Measurements from ENCODE around the gene SULT1E1.

The SULT1E1 gene

DNA sequence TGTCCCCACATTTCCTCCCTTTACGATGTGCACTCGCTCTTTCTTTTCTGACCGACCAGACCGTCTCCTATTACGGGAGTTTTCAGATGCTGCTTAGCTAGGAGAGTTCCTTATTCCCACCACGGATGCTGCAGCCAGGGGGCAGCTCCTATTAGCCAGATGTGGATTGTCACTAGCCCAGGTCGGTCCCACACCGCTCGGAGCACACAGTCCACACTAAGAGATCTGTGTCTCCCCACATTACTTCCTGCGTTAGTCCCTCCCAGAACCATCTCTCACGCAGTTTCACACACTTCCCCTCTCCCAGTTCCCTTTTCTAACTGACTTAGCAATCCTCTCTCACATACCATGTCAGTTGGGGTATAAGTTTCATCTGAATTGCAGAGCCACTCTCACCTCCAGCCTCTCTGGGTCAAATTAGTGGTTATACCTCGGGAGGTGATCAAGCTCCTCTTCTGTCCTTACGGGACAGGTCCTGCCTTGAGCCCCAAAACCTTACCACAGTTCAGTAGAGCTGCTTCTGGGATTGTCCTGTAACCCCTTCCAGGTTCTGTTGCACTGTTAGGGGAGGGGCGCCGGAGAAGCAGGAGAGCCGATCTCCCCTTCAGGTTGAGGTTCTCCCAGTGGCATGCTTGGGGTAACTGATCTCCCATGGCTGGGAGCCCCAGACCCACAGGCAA, 28.2 kb downstream of the SULT1E1 start:
- TF ChIP-seq, protein P1, sequence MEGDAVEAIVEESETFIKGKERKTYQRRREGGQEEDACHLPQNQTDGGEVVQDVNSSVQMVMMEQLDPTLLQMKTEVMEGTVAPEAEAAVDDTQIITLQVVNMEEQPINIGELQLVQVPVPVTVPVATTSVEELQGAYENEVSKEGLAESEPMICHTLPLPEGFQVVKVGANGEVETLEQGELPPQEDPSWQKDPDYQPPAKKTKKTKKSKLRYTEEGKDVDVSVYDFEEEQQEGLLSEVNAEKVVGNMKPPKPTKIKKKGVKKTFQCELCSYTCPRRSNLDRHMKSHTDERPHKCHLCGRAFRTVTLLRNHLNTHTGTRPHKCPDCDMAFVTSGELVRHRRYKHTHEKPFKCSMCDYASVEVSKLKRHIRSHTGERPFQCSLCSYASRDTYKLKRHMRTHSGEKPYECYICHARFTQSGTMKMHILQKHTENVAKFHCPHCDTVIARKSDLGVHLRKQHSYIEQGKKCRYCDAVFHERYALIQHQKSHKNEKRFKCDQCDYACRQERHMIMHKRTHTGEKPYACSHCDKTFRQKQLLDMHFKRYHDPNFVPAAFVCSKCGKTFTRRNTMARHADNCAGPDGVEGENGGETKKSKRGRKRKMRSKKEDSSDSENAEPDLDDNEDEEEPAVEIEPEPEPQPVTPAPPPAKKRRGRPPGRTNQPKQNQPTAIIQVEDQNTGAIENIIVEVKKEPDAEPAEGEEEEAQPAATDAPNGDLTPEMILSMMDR (IDR thresholded peaks at IDR 0.05), result no peak

DNA sequence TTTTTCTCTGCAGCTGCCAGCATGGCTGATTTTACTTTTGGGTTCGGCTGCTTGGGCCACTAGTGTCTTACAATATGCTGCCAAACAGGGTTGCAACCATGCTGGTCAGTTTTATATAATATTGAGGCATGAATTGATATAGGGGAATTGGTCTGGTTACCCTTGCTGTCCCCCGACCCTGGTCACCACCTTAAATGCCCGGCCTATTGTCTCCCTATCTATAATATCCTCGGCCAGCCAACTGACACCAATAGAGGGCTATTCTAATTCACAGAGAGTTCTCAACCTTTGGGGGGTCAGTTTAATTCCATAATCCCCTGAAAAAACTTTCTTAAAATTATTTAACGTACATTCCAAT, 28.7 kb downstream of the SULT1E1 start:
- TF ChIP-seq, protein P1 (IDR thresholded peaks at IDR 0.05), result no peak

DNA sequence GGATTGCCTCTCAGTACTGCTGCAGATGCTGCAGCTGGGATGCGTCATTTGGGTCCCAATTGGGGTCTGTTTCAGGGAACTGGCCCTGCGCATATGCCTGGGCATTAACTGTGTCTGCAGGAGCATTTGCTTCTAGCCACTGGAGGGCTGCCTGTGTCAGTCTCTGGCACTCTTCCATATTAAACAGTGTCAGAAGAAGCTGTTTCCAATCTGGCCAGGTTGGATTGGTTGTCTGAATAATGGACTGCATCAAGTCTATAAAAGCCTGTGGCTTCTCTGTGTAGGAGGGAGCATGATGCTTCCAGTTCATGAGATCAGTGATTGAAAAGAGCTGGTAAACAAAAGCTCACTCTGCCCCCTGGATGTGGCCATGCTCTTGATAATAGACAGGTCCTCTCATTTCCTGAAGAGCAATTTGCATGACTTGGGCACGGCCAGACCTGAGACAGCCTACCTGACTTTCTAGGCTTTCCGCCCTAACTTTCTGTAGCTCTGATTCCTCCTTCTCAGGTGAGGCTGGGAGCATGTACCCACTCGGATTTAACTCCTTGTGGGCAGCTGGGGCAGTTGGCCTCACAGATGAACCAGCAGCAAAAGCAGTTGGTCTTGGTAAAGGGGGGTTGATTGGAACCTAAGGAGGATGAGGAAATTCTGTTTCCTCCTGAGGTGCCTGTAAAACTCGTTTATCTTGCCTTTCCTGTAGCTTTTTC, 29.2 kb downstream of the SULT1E1 start:
- TF ChIP-seq, protein P1 (IDR thresholded peaks at IDR 0.05), result peak; percentile 21; the same call in 1 of the 2 replicates

DNA sequence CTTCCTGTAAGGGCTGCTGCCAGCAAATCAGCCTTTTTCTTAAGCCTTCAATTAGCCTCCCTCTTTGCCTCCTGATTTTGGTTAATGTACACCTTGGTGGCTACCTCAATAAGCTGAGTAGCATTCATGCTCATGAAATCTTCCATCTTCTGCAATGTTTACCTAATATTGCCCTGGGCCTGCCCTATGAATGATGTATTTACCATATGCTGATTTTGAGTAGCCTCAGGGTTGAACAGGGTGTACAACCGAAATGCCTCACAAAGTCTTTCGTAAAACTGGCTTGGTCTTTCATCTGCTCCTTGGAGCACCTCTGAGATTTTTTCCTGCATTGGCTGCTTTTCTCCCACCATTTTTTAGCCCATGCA, 29.8 kb downstream of the SULT1E1 start:
- TF ChIP-seq, protein P1 (IDR thresholded peaks at IDR 0.05), result no peak

DNA sequence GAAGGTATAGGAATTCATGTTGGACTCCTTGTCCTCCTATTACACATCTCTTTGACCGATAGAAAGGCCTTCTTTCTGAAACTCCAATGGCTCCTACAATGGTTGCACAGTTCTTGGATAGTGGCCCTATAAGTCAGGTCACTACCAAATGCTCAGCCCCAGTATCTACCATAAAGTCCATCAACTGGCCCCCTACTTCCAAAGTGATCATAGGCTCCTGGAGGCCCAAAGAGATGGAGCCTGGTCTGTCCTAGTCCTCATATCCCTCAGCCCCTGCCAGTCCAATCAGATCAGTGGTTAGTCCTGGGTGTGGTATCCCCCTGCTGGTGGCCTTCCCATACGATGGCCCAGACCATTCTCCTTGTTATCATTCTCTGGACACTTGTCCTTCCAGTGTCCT, 30.3 kb downstream of the SULT1E1 start:
- TF ChIP-seq, protein P1 (IDR thresholded peaks at IDR 0.05), result no peak

DNA sequence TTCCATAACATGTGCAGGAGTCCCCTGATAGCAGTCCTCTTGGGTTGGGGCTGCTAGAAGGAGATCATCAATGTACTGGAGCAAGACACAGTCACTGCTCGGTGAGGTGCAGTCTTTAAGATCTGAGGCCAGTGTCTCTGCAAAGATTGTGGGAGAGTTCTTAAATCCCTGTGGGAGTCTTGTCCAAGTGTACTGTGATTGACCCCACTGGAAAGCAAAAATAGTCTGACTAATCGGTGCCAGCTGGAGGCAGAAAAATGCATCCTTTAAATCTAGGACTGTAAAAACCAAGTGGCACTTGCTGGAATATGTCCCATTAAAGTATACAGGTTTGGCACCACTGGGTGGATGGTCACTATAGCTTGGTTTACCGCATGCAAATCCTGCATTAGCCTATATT, 31.1 kb downstream of the SULT1E1 start:
- TF ChIP-seq, protein P1 (IDR thresholded peaks at IDR 0.05), result no peak

DNA sequence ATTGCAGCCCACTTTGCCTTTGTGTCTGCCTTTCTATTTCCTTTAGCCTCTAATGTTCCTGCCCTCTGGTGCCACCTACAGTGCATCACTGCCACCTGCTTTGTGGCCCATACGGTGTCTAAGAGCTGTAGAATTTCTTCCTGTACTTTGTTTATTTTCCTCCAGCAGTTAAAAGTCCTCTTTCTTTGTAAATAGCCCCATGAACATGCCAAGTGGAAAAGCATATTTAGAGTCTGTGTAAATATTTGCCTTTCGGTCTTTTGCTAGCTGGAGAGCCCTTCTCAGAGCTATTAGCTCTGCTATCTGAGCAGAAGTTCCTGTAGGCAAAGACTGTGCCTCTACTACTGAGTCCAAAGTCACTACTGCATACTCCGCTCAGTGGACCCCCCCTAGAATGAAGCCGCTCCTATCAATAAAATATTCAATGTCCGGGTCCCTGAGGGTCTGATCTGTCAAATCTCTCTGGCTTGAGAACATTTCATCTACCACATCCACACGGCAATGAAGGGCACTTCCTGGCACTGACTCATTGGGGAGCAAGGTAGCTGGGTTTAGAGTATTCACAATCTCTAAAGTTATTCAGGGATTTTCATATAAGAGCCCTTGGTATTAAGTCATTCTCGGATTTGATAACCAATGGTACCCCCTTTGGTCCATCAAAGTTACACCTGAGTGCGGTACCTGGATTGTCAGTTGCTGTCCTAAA, 36.3 kb downstream of the SULT1E1 start:
- TF ChIP-seq, protein P1 (IDR thresholded peaks at IDR 0.05), result peak; percentile 91

All from LNCAP (cell line).